GM18499 (cell line): ENCODE results near the gene RIC1.
"Not testable (repeated sequence)": the region's sequence is repeated elsewhere in the genome, so short reads cannot be mapped to it uniquely, and the experiment has no call there.

Source experiments
- ATAC-seq: cut with Tn5 transposase; IDR thresholded peaks from one replicate; pipeline ENCODE4 v1.9.1; 2021; ENCODE audit warnings: moderate number of reproducible peaks; ENCODE audit not compliant: insufficient read depth, unreplicated experiment

RIC1 gene

GRCh38 chr9:5719100-5719926, 90.4 kb downstream of the RIC1 start:
- no peak for ATAC-seq

DNA sequence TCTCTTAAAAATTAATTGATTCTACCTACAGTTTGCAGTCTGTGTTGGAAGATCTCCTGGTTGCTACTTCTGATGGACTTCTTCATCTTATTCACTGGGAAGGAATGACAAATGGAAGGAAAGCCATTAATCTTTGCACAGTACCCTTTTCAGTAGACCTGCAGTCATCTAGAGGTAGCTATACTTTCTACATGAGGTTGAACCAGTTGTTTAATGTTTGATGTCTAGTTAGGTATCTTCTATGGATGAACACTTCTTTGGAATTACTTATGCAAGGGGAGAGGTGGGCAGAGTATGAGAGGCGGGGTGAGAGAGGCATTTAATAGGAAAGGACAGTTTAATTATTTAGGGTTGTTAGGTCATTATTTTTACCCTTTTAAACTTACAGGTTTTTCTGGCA, 91.2 kb downstream of the RIC1 start:
- no peak for ATAC-seq

- ATAC-seq = no peak
Measured at GRCh38 chr9:5721279-5722087, 92.6 kb downstream of the RIC1 start.

GRCh38 chr9:5722679-5723078, 93.8 kb downstream of the RIC1 start:
- ATAC-seq = not testable (repeated sequence)

- ATAC-seq = no peak
Measured at GRCh38 chr9:5735072-5735471, 106.2 kb downstream of the RIC1 start.

- no peak for ATAC-seq
Measured at GRCh38 chr9:5736563-5737346, 107.8 kb downstream of the RIC1 start.

DNA sequence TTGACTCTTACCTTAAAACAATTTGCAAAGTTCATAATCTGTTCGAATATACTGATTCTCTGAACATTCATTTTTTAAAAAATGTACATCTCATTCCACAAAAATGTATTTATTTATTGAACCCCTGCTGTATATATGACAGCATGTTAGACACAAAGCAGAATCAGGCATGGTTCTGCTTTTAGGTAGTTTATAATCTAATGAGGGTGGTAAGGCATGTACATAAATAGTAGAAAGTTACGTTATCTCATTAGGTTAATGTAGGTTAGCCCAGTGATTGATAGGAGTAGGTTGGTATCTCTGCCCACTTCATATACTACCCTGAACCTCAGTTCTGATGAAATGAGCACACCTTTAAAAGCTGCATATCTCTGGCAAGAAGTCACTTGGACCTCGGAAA, 114.2 kb downstream of the RIC1 start:
- no peak for ATAC-seq

GRCh38 chr9:5748438-5748837, 119.5 kb downstream of the RIC1 start:
- no peak for ATAC-seq

DNA sequence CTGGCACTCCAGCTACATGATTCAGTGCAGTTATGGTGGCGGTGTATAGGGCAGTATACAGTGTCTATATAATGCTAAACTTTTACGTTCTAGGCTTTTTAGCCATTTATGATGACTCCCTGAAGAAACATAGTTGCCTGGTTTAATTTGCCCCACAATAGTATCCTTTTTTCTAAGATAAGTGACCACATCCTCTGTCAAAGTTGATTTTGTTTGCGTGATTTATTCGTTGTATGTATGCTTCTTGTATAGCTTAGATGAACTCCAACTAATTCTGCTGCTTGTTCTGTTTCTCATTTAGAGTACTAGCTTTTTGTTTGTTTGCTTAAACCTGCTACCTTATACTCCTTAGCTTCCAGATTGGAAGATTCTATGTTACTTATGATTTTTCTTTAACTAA, 120.4 kb downstream of the RIC1 start:
- ATAC-seq = no peak

DNA sequence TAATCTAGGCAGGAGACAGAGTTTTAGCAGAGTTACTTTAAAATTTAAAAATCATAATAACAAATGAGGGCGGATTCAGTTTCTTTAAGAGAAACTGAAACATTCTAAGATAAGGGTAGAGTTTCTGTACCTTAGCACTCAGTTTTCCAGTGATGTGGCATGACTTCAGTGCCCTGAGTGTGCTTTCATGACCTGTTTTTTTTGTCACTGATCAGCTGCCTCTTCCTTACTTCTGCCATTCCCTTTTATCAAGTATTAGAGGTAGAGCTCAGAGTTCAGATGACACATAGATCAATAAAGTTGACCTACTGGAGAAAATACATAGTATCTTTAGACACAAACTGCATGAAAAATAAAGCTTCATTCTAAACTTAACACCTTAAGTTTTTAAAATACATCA, 121.7 kb downstream of the RIC1 start:
- no peak for ATAC-seq

DNA sequence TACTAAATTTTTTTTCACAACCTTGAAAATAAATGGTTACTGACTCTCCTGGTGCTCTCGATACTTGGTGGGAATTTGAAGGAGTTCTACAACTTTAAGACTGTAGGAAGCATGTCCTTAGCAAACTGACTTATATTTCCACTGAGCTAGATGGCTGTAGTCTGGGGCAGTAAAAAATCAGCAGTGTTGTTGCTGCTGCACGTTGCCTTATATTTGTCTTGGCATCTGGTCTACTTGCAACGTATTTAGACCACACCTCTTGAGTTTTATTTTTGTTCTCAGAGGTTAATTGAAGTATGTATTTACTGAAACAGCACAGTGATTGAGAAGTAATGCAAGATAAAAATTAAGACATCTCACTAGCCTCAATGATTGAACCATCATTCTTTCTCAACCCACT, 127.7 kb downstream of the RIC1 start:
- ATAC-seq = no peak

- no peak for ATAC-seq
Measured at GRCh38 chr9:5760338-5760737, 131.4 kb downstream of the RIC1 start.

GRCh38 chr9:5762421-5762820, 133.5 kb downstream of the RIC1 start:
- no peak for ATAC-seq

DNA sequence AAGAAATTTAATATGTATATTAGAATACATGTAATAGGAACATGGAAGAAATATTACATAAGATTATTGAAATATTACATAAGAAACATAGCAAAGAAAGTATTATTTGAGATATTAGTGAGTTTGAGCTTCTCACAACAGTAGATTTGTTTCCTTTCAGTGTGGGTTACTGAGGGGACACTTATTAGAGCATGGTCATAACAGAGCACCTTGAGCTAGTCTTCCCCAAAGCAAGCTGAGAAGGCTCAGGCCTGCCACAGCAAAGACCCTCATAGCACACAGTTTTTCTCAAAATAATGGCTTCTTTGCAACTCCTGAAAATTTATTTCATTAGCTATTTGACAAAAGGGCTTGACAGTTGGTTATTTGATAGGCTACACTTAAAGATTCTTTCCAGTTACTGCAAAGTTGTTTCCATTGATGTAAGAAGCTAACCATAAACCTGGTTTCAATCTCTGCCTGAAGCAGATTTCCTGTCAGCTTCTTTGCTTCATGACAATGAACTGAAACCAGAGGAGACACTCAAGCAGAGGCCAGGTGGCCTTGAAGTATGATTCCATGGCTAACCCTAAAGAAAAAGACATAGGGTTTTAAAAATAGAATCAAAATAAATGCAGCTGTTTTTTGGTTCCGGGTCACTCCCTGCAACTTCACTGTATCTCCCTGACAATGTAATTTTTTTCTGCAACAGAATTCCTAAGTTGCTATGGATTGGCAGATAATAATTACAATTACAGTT, 135.4 kb downstream of the RIC1 start:
- ATAC-seq = peak; percentile 43

DNA sequence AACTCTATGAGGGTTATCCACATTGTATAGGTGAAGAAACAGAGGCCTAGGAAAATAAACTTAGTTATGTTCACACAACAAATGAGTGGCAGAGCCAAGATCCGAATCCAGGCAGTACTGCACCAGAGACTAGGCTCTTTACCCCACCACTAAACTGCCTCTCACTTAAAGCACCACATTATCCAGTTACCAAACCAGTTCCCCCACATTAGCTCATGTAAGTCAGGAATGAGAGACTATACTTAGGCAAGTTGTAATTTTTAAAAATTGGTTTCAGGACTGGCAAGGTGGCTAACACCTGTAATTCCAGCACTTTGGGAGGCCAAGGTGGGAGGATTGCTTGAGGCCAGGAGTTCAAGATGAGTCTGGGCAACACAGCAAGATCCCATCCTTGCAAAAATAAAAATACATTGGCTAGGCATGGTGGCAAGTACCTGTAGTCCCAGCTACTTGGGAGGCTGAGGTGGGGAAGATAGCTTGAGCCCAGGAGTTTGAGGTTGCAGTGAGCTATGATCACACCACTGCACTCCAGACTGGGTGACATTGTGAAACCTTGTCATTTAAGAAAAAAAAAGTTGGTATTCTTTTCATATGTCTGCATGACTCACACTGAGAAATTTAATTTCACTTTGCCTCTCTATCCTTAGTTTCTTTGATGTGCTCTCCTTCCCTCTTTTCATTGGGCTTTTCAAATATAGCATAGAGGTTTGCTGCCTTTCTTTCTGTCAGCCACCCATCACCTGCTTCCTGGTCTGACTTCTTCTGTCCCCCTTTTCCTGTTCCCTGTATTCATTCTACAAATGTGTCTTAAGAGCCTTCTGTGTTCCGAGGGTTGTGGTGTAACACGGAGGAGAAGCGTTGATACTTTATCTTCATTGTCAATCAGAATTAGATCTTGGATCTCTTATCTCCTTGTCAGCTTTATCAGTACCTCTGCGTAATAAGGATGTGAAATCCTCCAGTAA, 139.3 kb downstream of the RIC1 start:
- ATAC-seq = peak; percentile 69

- no peak for ATAC-seq
Measured at GRCh38 chr9:5773324-5773999, 144.6 kb downstream of the RIC1 start.

DNA sequence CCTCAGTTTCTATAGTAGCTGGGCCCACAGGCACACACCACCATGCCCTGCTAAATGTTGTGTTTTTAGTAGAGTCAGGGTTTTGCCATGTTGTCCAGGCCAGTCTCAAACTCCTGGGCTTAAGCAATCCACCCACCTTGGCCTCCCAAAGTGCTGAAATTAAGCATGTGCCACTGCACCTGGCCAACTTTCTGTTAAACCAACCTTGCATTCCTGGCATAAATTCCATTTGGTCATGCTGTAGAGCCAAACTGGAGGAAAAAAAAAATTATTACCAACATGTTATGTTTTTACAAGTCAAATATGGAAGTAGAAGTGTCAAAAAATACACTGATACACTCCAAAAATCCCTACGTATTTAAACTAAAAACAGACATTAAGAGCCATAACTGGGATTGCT, 149.9 kb downstream of the RIC1 start:
- no peak for ATAC-seq

- ATAC-seq = not testable (repeated sequence)
Measured at GRCh38 chr9:5779705-5780218, 150.9 kb downstream of the RIC1 start.
